WTC11 (cell line): ENCODE data around the gene TMEM269. TPM values are rescaled to one million over a fixed set of nuclear protein-coding genes. Genes with fewer than 3 reads are reported as not detected.
A peak's percentile ranks its signal among the peaks of the same experiment; 100 is the strongest.

Experiments
- ATAC-seq: fragments of 200-7000 bp; cut with Tn5 transposase; 2 replicates; pipeline ENCODE4 v1.10.0; 2021; ENCODE audit warnings: mild to moderate bottlenecking, moderate library complexity
- CTCF ChIA-PET: fragments of 300-600 bp; sonication (Branson Sonifier 250); formaldehyde crosslinking; loops from one replicate; lab custom pipeline; 2021; ENCODE audit warnings: antibody characterized with exemption; lab: Charles Lee
- POLR2A ChIA-PET: fragments of 350-600 bp; sonication (Branson Sonifier 250); formaldehyde crosslinking; loops from one replicate; lab custom pipeline; 2021; ENCODE audit warnings: antibody characterized with exemption; lab: Charles Lee
- DNase-seq: peaks from one replicate; pipeline ENCODE4 v3.0.0; 2021; ENCODE audit warnings: low spot score
- H3K27ac Mint-ChIP-seq: 2 replicates; pipeline ENCODE4 v1.8.0; 2021; ENCODE audit warnings: mixed read lengths
- H3K27me3 Mint-ChIP-seq: 2 replicates; pipeline ENCODE4 v1.8.0; 2021; ENCODE audit warnings: low read depth, mild to moderate bottlenecking, moderate library complexity, mixed read lengths
- H3K36me3 Mint-ChIP-seq: 2 replicates; pipeline ENCODE4 v1.8.0; 2021; ENCODE audit warnings: mixed read lengths
- H3K4me1 Mint-ChIP-seq: 2 replicates; pipeline ENCODE4 v1.8.0; 2022; ENCODE audit warnings: mixed read lengths
- H3K4me3 Mint-ChIP-seq: 2 replicates; pipeline ENCODE4 v1.8.0; 2021; ENCODE audit warnings: mild to moderate bottlenecking, moderate library complexity, mixed read lengths
- H3K9me3 Mint-ChIP-seq: 2 replicates; pipeline ENCODE4 v1.8.0; 2021; ENCODE audit warnings: mixed read lengths
- AR ChIP-seq: fragments of 250-450 bp; sonication (Bioruptor Pico); IDR thresholded peaks from 2 replicates; pipeline ENCODE4 v1.9.0; 2021; ENCODE audit warnings: mild to moderate bottlenecking
- ATF2 ChIP-seq: sonication (generic); formaldehyde crosslinking; IDR thresholded peaks from 2 replicates; pipeline ENCODE4 v1.8.1; 2022; ENCODE audit warnings: low read depth, missing genetic modification reagents, borderline replicate concordance
- ATF3 ChIP-seq: sonication (generic); formaldehyde crosslinking; conservative IDR thresholded peaks from 2 replicates; pipeline ENCODE4 v1.8.1; 2022; ENCODE audit warnings: mild to moderate bottlenecking, missing genetic modification reagents
- CTCF ChIP-seq: fragments of 200-600 bp; IDR thresholded peaks from 2 replicates; pipeline ENCODE4 v1.8.0; 2022; ENCODE audit warnings: antibody characterized with exemption
- ELF4 ChIP-seq: sonication (generic); formaldehyde crosslinking; IDR thresholded peaks from 2 replicates; pipeline ENCODE4 v1.8.1; 2022; ENCODE audit warnings: low read depth, mild to moderate bottlenecking, moderate library complexity, missing genetic modification reagents
- EMX1 ChIP-seq: fragments of 250-450 bp; sonication (Bioruptor Pico); IDR thresholded peaks from 2 replicates; pipeline ENCODE4 v1.8.0; 2021; ENCODE audit warnings: mild to moderate bottlenecking
- GRHL2 ChIP-seq: fragments of 250-450 bp; sonication (Bioruptor Pico); IDR thresholded peaks from 2 replicates; pipeline ENCODE4 v1.8.0; 2022; ENCODE audit warnings: mild to moderate bottlenecking, moderate library complexity; ENCODE audit not compliant: insufficient replicate concordance, severe bottlenecking
- IRF1 ChIP-seq: sonication (generic); formaldehyde crosslinking; IDR thresholded peaks from 2 replicates; pipeline ENCODE4 v1.8.0; 2023; ENCODE audit warnings: missing genetic modification reagents
- KAT7 ChIP-seq: sonication (generic); formaldehyde crosslinking; IDR thresholded peaks from 2 replicates; pipeline ENCODE4 v1.8.1; 2023; ENCODE audit warnings: missing genetic modification reagents, mild to moderate bottlenecking, borderline replicate concordance
- NR1H2 ChIP-seq: sonication (generic); formaldehyde crosslinking; IDR thresholded peaks from 2 replicates; pipeline ENCODE4 v1.9.0; 2021; ENCODE audit warnings: mild to moderate bottlenecking, moderate library complexity, missing genetic modification reagents
- NR2C2 ChIP-seq: sonication (generic); formaldehyde crosslinking; IDR thresholded peaks from 2 replicates; pipeline ENCODE4 v1.8.0; 2022; ENCODE audit warnings: mild to moderate bottlenecking, missing genetic modification reagents
- PRDM15 ChIP-seq: sonication (generic); formaldehyde crosslinking; IDR thresholded peaks from 2 replicates; pipeline ENCODE4 v1.8.0; 2022; ENCODE audit warnings: missing genetic modification reagents
- PREB ChIP-seq: sonication (generic); formaldehyde crosslinking; IDR thresholded peaks from 2 replicates; pipeline ENCODE4 v1.8.1; 2022; ENCODE audit warnings: mild to moderate bottlenecking, missing genetic modification reagents, moderate library complexity, borderline replicate concordance
- RELA ChIP-seq: sonication (generic); formaldehyde crosslinking; IDR thresholded peaks from 2 replicates; pipeline ENCODE4 v1.8.1; 2022; ENCODE audit warnings: missing genetic modification reagents, mild to moderate bottlenecking, borderline replicate concordance
- USF1 ChIP-seq: sonication (generic); formaldehyde crosslinking; IDR thresholded peaks from 2 replicates; pipeline ENCODE4 v1.8.0; 2022; ENCODE audit warnings: mild to moderate bottlenecking, missing genetic modification reagents
- USF2 ChIP-seq: sonication (generic); formaldehyde crosslinking; IDR thresholded peaks from 2 replicates; pipeline ENCODE4 v1.8.1; 2023; ENCODE audit warnings: mild to moderate bottlenecking, missing genetic modification reagents, moderate library complexity
- ZBTB43 ChIP-seq: sonication (generic); formaldehyde crosslinking; IDR thresholded peaks from 2 replicates; pipeline ENCODE4 v1.8.1; 2023; ENCODE audit warnings: mild to moderate bottlenecking, missing genetic modification reagents
- ZNF138 ChIP-seq: sonication (generic); formaldehyde crosslinking; conservative IDR thresholded peaks from 2 replicates; pipeline ENCODE4 v1.8.1; 2022; ENCODE audit warnings: mild to moderate bottlenecking, moderate library complexity, missing genetic modification reagents
- ZNF232 ChIP-seq: sonication (generic); formaldehyde crosslinking; IDR thresholded peaks from 2 replicates; pipeline ENCODE4 v1.8.0; 2022; ENCODE audit warnings: mild to moderate bottlenecking, missing genetic modification reagents
- total RNA-seq: library from RNA; stranded (reverse); gene quantifications from 3 replicates; pipeline ENCODE4 v1.2.3, GENCODE V29; 2021

The TMEM269 gene
- total RNA-seq, 1 experiment from 2014 or later, result 0.57 TPM

GRCh38 chr1:42736571-42737200, 48.1 kb upstream of the TMEM269 start:
- no peak for TF ChIP-seq PRDM15 (CRISPR knock-in tag)
- TF ChIP-seq ELF4 (CRISPR knock-in tag), result no peak
- TF ChIP-seq ZBTB43 (CRISPR knock-in tag), result no peak
- no peak for TF ChIP-seq NR1H2
- no peak for TF ChIP-seq NR2C2 (CRISPR knock-in tag)
- no peak for TF ChIP-seq ATF2 (CRISPR knock-in tag)
- TF ChIP-seq GRHL2, result no peak
- no peak for TF ChIP-seq CTCF
- no peak for TF ChIP-seq IRF1 (CRISPR knock-in tag)
- TF ChIP-seq RELA (CRISPR knock-in tag), result no peak
- no peak for TF ChIP-seq AR (CRISPR knock-in tag)
- TF ChIP-seq ZNF138 (CRISPR knock-in tag), result no peak
- no peak for TF ChIP-seq KAT7 (CRISPR knock-in tag)
- no peak for TF ChIP-seq ZNF232 (CRISPR knock-in tag)
- no peak for TF ChIP-seq PREB
- TF ChIP-seq USF2 (CRISPR knock-in tag), result no peak
- no peak for TF ChIP-seq EMX1 (CRISPR knock-in tag)
- TF ChIP-seq USF1 (CRISPR knock-in tag), result no peak
- TF ChIP-seq ATF3, result no peak
- TF ChIP-seq, all 79 proteins: peak for 0
- H3K4me3 Mint-ChIP-seq, result no peak overlapping the region
- no peak for DNase-seq
- H3K36me3 Mint-ChIP-seq, result no peaks in the 10 kb centered on the region
- ChIA-PET POLR2A (no interaction called here), CTCF (interaction anchor here (0.8 to 2.5 kb wide), 10 partner anchors 10 to 159 kb away, joined by 3 to 13 read pairs (median 3); partner anchors contain the start of genes PPIH and ZNF691)
- peaks cover 34% of the 10 kb centered on the region for H3K4me1 Mint-ChIP-seq
- no peak for ATAC-seq
- H3K9me3 Mint-ChIP-seq, result no peaks in the 10 kb centered on the region
- peak overlapping the region; percentile 15; the same call in 1 of the 2 replicates for H3K27ac Mint-ChIP-seq
- H3K27me3 Mint-ChIP-seq, result no peaks in the 10 kb centered on the region
